IgD-negative memory B cell (primary cell): ENCODE data around the gene ZNF286A. TPM values are rescaled to one million over a fixed set of nuclear protein-coding genes. Genes with fewer than 3 reads are reported as not detected.
"Not testable (repeated sequence)": the region's sequence is repeated elsewhere in the genome, so short reads cannot be mapped to it uniquely, and the experiment has no call there.

Experiments used
- H3K27ac Mint-ChIP-seq, 3 donors: one replicate each; pipeline ENCODE4 v1.8.0; 2020 to 2022; ENCODE audit warnings: mild to moderate bottlenecking in 3 of 3, mixed read lengths in 3 of 3, moderate library complexity in 1 of 3
- H3K27me3 Mint-ChIP-seq: one replicate; pipeline ENCODE4 v1.8.0; 2021; ENCODE audit warnings: mixed read lengths
- H3K36me3 Mint-ChIP-seq: one replicate; pipeline ENCODE4 v1.8.0; 2020; ENCODE audit warnings: mild to moderate bottlenecking, mixed read lengths
- H3K4me1 Mint-ChIP-seq, 3 donors: one replicate each; pipeline ENCODE4 v1.8.0; 2020 to 2022; ENCODE audit warnings: mixed read lengths in 3 of 3, mild to moderate bottlenecking in 1 of 3
- H3K4me3 Mint-ChIP-seq, 4 donors: one replicate each; pipeline ENCODE4 v1.8.0; 2020 to 2022; ENCODE audit warnings: mild to moderate bottlenecking in 4 of 4, mixed read lengths in 4 of 4, moderate library complexity in 3 of 4
- H3K9me3 Mint-ChIP-seq, 3 donors: one replicate each; pipeline ENCODE4 v1.8.0; 2020 to 2021; ENCODE audit warnings: mixed read lengths in 3 of 3, mild to moderate bottlenecking in 1 of 3
- polyA plus RNA-seq: library from polyadenylated mRNA; unstranded; fragments of 300-500 nt; fragmentation: Illumina TruSeq; gene quantifications from one replicate; pipeline ENCODE4 v1.2.3, GENCODE V29; 2021

Gene ZNF286A
- polyA plus RNA-seq, 1 donor from 2014 or later: 12.6 TPM

DNA sequence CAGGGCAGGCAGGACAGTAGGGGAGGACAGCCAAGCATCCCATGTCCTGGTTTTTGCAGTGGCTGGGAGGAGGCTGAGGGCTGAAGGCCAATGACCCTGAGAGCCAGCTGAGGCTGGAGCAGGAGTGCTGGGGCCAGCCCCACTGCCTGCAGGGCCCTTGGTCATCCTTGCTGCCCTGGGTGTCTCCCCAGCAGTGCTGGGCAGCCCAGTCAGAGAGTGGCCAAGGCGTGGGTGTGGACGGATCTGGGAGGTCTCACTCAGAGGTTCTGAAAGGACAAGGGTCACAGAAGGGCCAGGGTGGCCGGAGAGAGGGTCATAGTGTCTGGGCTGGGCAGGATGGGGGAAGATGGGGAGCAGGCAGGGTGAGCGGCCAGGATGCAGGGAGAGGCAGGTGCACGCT, 37.0 kb downstream of the ZNF286A start:
- not testable (repeated sequence) for H3K27me3 Mint-ChIP-seq, H3K9me3 Mint-ChIP-seq, H3K4me1 Mint-ChIP-seq, H3K36me3 Mint-ChIP-seq, H3K27ac Mint-ChIP-seq
- H3K4me3 Mint-ChIP-seq: peak overlapping the region in 1 of 4 donors; percentile 17

DNA sequence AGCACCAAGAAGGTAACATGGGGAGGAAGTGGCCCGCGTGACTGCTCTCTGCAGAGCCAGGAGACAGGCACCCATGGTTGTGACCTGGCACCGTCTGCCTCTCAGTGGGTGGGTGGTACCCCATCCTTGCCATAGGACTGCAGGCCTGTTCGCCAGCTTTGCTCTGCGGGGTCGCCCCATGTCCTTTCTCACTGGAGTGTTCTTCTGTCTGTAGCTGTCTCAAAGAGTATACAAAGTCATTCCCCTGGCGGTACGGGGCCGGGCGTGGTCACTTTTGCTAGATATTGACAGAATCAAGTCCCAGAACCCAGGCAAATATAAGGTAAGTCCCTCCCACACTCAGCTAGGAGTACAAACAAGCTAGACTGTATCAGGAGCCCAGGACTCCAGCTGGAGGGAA, 38.5 kb downstream of the ZNF286A start:
- no peaks in the 10 kb centered on the region for H3K36me3 Mint-ChIP-seq
- H3K27me3 Mint-ChIP-seq: no peaks in the 10 kb centered on the region
- no peak overlapping the region for H3K4me3 Mint-ChIP-seq
- H3K27ac Mint-ChIP-seq: no peak overlapping the region
- H3K4me1 Mint-ChIP-seq: peaks cover 0 to 1% (median 0%) of the 10 kb centered on the region in 3 donors
- H3K9me3 Mint-ChIP-seq: peaks cover 0 to 3% (median 0%) of the 10 kb centered on the region in 3 donors

DNA sequence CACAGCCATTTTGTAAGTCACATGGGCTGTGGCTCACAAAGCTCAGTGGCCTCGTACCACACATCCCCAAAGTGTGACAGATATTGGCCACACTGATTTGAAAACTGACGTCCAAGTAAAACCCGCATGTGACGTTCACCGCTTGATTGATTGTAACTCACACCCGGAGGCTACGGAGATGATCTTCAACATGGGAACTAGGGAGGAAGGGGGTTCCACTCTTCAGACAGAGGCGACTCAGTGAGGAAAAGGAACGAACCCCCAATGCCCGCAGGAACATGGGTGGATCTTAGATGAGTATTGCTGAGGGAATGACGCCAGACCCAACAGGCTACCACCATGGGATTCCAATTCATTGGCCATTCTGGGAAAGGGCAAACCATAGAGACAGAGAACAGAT, 39.7 kb downstream of the ZNF286A start:
- H3K27ac Mint-ChIP-seq: peak overlapping the region in 1 of 3 donors; percentile 73
- H3K4me3 Mint-ChIP-seq: peak overlapping the region in 1 of 4 donors; percentile 31
- not testable (repeated sequence) for H3K4me1 Mint-ChIP-seq, H3K27me3 Mint-ChIP-seq, H3K9me3 Mint-ChIP-seq, H3K36me3 Mint-ChIP-seq

DNA sequence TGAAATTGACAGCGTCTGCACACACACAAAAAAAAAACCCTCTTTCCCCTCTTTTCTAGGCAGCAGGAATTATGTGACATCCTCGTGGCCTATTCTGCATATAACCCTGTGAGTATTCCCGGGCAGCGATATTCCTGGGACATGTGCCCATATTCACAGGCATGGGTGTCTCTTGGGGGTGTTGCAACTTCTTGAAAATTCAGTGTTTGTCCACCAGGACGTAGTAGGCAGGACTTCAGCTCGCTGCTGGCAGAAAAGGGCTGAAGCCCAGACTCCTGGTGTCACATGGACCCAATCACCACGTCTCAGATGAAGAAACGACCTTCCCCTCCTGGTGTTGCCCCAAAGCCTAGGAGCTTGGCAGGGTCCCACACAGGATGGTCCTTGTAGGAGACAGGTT, 40.5 kb downstream of the ZNF286A start:
- not testable (repeated sequence) for H3K27ac Mint-ChIP-seq, H3K9me3 Mint-ChIP-seq, H3K27me3 Mint-ChIP-seq, H3K4me3 Mint-ChIP-seq, H3K36me3 Mint-ChIP-seq, H3K4me1 Mint-ChIP-seq

DNA sequence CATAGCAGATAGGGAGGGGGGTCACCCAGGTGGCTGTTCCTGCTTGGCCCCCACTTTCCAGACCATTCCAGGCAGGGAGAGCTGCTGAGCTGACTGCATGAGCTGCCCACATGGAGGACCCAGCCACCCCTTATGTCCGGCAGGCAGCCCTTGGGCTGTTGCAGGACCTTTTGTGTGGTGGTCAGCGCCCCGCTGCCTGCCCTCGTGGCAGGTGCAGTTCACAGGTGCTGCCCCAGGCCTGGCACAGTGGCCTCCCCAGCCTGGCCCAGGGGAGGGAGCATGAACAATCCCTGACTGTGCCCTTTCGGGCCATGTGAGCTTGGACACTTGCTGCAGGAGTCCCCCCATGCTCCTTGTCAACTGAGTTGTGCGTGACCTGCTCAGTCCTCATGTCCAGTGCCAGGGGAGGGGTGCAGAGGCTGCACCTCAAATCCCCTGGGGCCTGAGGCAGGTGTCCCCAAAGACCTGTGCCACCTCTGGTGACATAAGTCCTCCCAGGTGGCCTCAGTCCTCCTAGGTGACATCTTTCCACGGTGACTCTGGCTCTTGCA, 41.1 kb downstream of the ZNF286A start:
- no peaks in the 10 kb centered on the region for H3K36me3 Mint-ChIP-seq
- no peaks in the 10 kb centered on the region for H3K9me3 Mint-ChIP-seq
- no peak overlapping the region for H3K4me3 Mint-ChIP-seq
- no peak overlapping the region for H3K27ac Mint-ChIP-seq
- H3K27me3 Mint-ChIP-seq: no peaks in the 10 kb centered on the region
- peaks cover 0 to 1% (median 0%) of the 10 kb centered on the region in 3 donors for H3K4me1 Mint-ChIP-seq

DNA sequence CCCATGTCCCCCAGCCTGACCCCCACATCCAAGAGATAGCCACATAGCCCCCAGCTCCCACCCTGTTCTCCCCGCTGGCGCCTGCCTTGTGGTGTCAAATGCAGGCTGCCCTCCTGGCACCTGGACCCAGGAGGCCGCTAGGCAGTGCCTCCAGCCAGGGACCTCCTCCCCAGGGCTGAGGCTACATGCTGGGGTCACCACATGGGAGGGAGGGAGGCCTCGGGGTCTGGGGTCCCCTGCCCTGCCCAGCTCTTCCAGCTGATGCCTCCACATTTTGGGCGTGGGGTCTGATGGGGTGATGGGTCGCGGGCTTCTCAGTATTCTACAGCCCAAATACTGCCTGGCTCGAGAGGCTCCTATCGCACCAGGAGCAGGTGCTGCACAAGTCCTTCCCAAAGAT, 42.1 kb downstream of the ZNF286A start:
- no peaks in the 10 kb centered on the region for H3K9me3 Mint-ChIP-seq
- no peaks in the 10 kb centered on the region for H3K36me3 Mint-ChIP-seq
- H3K4me1 Mint-ChIP-seq: peaks cover 0 to 1% (median 0%) of the 10 kb centered on the region in 3 donors
- no peak overlapping the region for H3K4me3 Mint-ChIP-seq
- no peak overlapping the region for H3K27ac Mint-ChIP-seq
- H3K27me3 Mint-ChIP-seq: no peaks in the 10 kb centered on the region

DNA sequence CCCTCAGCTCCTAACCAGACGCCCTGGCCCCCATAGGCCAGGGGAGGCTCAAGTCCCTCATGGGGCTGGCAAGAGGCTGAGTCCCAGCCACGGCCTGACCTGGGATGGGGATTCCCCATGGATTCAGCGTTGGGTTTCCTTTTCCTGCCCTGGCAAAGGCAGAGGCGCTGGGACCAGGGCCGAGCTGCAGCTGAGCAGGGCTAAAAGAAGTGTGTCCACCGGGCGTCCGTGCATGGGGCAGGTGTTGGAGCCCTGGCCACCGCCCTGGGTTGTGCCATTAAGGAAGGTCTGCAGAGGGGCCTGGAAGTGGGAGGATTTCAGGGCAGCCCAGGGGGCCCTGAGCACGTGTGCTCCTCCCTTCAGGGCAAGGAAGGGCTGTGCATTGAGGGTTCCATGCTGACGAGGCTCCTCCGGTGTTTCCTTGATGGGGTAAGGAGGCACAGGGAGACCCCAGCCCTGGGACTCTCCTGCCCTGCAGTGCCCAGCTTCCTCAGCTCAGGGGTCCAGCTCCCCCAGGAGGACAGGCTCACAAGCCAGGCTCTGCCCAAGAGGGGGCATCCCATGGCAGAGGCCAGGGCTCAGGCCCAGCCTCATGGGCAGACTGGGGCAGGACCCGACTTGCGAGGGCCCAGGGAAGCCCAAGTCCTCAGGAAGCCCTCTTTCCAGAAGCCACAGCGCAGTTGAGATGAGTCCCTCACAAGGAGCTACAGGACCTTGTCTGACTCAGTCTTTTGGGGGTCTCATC, 42.7 kb downstream of the ZNF286A start:
- H3K4me1 Mint-ChIP-seq: peaks cover 0 to 1% (median 0%) of the 10 kb centered on the region in 3 donors
- H3K36me3 Mint-ChIP-seq: no peaks in the 10 kb centered on the region
- H3K4me3 Mint-ChIP-seq: no peak overlapping the region
- H3K9me3 Mint-ChIP-seq: no peaks in the 10 kb centered on the region
- H3K27me3 Mint-ChIP-seq: no peaks in the 10 kb centered on the region
- no peak overlapping the region for H3K27ac Mint-ChIP-seq

DNA sequence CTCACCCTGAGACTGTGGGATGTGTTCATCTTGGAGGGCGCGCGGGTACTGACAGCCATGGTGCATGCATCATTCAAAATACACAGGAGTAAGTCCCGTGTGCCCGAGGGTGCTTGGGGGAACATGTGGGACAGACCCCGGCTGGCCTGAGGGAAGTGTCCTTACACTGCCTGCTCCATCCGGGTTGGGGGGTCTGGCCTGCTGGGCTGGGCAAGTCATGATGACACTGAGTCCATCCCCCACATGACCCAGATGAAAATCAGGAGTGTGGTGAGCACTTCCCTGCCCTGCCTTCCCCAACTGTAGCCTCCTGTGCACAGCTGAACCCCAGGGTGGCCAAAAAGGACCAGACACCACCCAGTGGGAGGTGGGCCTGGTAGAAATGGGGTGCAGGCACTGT, 43.4 kb downstream of the ZNF286A start:
- Mint-ChIP-seq H3K9me3 (no peaks in the 10 kb centered on the region), H3K27me3 (peaks cover under 1% of the 10 kb centered on the region), H3K4me3 (peak overlapping the region in 1 of 4 donors; percentile 67), H3K27ac (no peak overlapping the region), H3K36me3 (no peaks in the 10 kb centered on the region), H3K4me1 (peaks cover under 1 to 2% (median 2%) of the 10 kb centered on the region in 3 donors)

DNA sequence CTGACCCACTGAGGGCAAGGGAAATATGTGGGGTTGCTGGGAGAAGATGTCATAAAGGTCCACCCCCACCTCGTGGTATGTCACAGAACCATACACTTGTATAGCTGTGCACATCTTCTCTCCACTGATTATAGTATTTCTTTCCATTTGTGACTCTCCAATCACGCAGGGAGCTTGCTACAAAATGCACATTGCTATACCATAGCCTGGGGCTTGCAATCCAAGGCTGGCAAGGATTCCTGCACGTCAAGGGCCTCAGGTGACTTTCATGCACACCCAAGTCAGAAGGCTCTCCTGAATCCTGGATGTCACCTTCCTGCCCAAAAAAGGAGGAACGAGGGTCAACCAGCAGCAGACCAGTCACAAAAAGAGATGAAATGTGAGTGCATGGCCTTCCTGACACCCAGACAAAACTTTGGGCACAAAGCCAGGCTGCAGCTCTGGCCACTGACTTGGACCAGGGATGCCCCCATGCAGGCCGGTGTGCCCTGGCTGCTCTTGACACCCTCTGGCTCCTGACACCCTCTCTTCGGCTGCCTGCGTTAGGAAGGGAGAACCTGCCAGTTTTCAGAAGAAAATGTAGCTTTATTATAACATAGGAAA, 44.6 kb downstream of the ZNF286A start:
- Mint-ChIP-seq H3K27me3 (peaks cover 5% of the 10 kb centered on the region), H3K4me1 (peaks cover 5 to 9% (median 7%) of the 10 kb centered on the region in 3 donors), H3K4me3 (no peak overlapping the region), H3K36me3 (no peaks in the 10 kb centered on the region), H3K27ac (no peak overlapping the region), H3K9me3 (no peaks in the 10 kb centered on the region)

DNA sequence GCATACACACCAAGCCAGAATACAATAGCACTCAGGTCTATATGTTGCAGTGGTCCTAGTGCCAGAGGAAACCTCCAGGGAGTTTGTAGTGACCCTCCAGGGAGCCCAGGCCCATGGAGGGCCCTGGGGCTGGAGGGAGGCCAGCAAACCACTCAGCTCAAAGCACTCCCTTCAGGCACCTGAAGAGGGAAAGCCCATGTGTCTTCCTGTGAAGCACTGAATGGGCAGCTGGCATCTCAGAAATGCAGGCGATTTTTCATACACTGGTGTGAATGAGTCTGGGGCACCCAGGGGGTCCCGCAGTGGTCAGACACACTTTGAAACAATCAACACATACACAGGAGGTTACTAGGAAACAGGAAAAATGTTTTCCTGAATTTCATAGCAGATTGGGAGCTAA, 45.3 kb downstream of the ZNF286A start:
- no peak overlapping the region for H3K4me3 Mint-ChIP-seq
- H3K27me3 Mint-ChIP-seq: peaks cover 5% of the 10 kb centered on the region
- no peak overlapping the region for H3K27ac Mint-ChIP-seq
- H3K4me1 Mint-ChIP-seq: peaks cover 5 to 8% (median 7%) of the 10 kb centered on the region in 3 donors
- H3K9me3 Mint-ChIP-seq: no peaks in the 10 kb centered on the region
- H3K36me3 Mint-ChIP-seq: no peaks in the 10 kb centered on the region

DNA sequence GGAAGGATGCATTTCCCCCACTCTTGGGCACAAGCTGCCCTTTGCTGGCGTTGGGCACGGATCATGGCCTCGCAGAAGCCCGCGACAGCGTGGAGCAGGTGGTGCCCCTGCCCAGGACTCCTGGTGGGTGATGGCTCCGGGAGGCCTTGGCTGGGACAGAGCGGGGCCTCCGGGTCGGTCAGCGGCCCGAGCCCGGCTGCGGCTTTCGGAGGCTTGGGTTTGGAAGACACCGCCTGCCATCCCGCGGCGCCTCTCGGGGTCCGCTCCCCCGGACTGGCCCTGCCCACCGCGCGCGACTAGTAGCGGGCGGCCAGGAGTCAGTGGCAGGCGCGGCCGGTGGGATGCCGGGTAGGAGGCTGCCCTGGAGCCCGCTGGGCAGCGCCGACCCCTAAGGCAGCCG, 49.9 kb downstream of the ZNF286A start:
- not testable (repeated sequence) for H3K4me3 Mint-ChIP-seq, H3K36me3 Mint-ChIP-seq, H3K27ac Mint-ChIP-seq, H3K9me3 Mint-ChIP-seq, H3K4me1 Mint-ChIP-seq, H3K27me3 Mint-ChIP-seq

DNA sequence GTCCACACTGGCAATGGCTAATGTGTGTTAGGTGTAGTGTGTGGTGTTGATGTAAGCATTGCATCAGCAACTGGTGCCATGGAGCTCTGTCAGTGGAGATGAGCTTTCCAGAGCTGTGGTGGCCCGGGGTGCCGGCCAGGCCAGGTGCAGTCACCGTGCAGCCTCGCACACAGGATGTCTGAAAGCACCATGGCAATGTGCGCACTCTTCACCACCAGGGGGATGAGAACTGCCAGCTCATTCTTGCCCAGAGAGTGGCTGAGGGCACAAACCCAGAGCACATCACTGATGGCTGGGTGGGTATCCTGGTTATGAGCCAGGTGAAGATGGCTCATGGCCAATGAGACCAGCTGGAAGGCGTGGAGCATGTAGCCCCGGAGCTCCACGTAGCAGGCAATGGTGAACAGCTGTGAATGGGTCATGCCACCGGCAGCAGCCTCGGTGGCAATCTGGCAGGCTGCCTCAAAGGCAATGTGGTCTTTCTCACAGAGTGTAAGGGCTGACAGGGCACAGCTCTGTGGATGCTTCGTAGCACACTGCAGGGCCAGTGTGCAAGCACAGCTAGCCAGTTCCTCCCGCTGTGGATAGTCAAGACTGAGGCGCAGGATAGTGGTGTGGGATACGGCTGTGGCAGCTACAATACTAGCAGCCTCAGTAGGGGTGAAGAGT, 69.4 kb downstream of the ZNF286A start:
- not testable (repeated sequence) for H3K9me3 Mint-ChIP-seq, H3K4me1 Mint-ChIP-seq, H3K36me3 Mint-ChIP-seq, H3K27me3 Mint-ChIP-seq, H3K27ac Mint-ChIP-seq, H3K4me3 Mint-ChIP-seq

Other genes starting within 250 kb of the ZNF286A start
- 0.50 TPM for gene CDRT4, start 232.1 kb upstream of the ZNF286A start, polyA plus RNA-seq
- gene TVP23C, start 136.3 kb upstream of the ZNF286A start, polyA plus RNA-seq: 2.9 TPM
- not detected for gene FBXW10B, start 80.0 kb upstream of the ZNF286A start, polyA plus RNA-seq
- gene TRIM16, start 15.4 kb upstream of the ZNF286A start, polyA plus RNA-seq: 4.7 TPM
- not detected for gene TBC1D26, start 32.5 kb downstream of the ZNF286A start, polyA plus RNA-seq
- 1.2 TPM for gene ADORA2B, start 245.4 kb downstream of the ZNF286A start, polyA plus RNA-seq